GM13976 (cell line): Measurements from ENCODE around the gene GLB1L2.

Source experiments
- DNase-seq: peaks from one replicate; pipeline ENCODE4 v3.0.0; 2012; ENCODE audit warnings: low spot score
- in situ Hi-C: fragments of 300-500 bp; cut with MboI; formaldehyde crosslinking; loops from one replicate; pipeline ENCODE4 v1.12.0; 2022; ENCODE audit warnings: low sequenced_read_pairs, mixed read lengths, inconsistent platforms; ENCODE audit not compliant: unreplicated experiment
- TF ChIP-seq, protein P1 (sequence below): IDR thresholded peaks from 2 replicates; pipeline ENCODE4 v1.5.1; 2012; ENCODE audit warnings: borderline replicate concordance, mild to moderate bottlenecking; ENCODE audit not compliant: insufficient read depth; ENCODE audit errors: extremely low read depth, missing control alignments, control extremely low read depth

Gene GLB1L2

GRCh38 chr11:134352111-134352510 lies 20.3 kb downstream of the GLB1L2 start:
- DNase-seq = no peak
- TF ChIP-seq, protein P1, sequence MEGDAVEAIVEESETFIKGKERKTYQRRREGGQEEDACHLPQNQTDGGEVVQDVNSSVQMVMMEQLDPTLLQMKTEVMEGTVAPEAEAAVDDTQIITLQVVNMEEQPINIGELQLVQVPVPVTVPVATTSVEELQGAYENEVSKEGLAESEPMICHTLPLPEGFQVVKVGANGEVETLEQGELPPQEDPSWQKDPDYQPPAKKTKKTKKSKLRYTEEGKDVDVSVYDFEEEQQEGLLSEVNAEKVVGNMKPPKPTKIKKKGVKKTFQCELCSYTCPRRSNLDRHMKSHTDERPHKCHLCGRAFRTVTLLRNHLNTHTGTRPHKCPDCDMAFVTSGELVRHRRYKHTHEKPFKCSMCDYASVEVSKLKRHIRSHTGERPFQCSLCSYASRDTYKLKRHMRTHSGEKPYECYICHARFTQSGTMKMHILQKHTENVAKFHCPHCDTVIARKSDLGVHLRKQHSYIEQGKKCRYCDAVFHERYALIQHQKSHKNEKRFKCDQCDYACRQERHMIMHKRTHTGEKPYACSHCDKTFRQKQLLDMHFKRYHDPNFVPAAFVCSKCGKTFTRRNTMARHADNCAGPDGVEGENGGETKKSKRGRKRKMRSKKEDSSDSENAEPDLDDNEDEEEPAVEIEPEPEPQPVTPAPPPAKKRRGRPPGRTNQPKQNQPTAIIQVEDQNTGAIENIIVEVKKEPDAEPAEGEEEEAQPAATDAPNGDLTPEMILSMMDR = no peak
- in situ Hi-C loops = no loop called here

- no peak for DNase-seq
- in situ Hi-C loops = no loop called here
- TF ChIP-seq, protein P1 = no peak
Measured at GRCh38 chr11:134355136-134355535, 23.3 kb downstream of the GLB1L2 start.

DNA sequence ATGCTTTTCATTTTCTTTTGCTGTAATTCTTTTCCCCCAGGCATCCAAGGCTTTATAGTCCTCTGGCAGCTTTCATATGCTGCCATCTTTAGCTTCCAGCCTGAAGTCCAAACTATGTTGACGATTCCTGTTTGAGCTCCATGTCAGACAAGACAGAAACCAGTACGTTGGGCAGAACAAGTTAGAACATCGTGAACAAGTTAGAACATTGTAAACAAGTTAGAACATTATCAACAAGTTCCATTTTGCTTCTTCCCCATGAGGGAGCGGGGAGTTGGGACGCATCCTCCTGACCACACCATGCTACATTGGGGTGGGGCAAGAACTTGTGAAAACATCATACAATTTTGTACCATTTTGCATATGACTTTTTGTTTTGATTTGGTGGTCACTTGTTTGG lies 23.9 kb downstream of the GLB1L2 start:
- in situ Hi-C loops = no loop called here
- DNase-seq = no peak
- TF ChIP-seq, protein P1 = no peak

DNA sequence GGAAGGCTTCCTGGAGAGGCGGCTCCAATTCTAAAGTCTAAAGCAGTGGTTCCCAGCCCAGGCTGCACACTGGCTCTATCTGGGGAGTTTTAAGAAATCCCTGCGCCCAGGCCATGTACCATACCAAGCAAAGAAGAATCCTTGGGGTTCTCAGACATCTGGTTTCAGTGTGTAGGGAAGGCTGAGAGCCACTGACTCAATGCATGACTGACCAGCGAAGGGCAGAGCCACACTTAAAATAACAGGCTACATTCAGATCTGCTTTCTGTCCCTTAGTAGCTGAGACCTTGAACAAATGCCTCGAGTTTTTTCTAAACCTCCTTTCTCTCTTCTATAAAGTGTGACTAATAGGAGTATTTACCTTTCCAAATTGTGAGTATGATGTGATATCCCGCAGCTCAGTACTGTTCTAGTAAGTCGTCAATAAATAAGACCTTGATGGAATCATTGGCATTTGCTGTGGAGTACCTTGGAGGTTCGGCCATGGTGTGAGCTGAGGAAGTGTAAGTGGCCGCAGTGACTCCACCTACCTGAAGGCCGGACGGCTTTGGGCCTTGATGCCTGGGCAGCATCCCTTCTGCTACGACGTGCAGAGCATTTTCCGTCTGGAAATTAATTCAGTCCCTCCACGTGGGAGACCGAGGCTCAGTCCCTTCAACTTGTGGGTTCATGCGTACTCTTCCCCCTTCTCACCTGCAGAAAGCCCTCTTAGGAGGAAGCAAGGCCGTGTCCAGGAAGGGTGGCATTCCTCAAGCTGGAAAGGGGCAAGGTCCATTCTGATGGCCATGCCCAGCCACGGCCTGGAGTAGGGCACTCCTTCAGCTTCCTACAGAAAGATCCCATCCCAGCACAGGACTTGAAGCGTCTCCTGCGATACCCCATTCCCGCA lies 25.1 kb downstream of the GLB1L2 start:
- no peak for DNase-seq
- in situ Hi-C loops = no loop called here
- TF ChIP-seq, protein P1 = no peak

GRCh38 chr11:134357545-134357839 lies 25.7 kb downstream of the GLB1L2 start:
- in situ Hi-C loops = no loop called here
- TF ChIP-seq, protein P1 = no peak
- DNase-seq = no peak

- no peak for DNase-seq
- in situ Hi-C loops = no loop called here
- TF ChIP-seq, protein P1 = no peak
Measured at GRCh38 chr11:134358165-134358855, 26.5 kb downstream of the GLB1L2 start.
